Hematopoietic multipotent progenitor cell (in vitro differentiated cells): ENCODE measurements around the gene CD58. TPM values are rescaled to one million over a fixed set of nuclear protein-coding genes. Genes with fewer than 3 reads are reported as not detected.
"Not testable (repeated sequence)": the region's sequence is repeated elsewhere in the genome, so short reads cannot be mapped to it uniquely, and the experiment has no call there.

Experiments used
- DNase-seq, 3 donors: peaks; one replicate each; pipeline ENCODE4 v3.0.0-alpha.2; 2011 to 2015; ENCODE audit warnings: low read depth in 2 of 3, low spot score in 2 of 3
- total RNA-seq: library from RNA; depleted of rRNA; stranded (reverse); fragments of >200 nt; gene quantifications from one replicate; pipeline ENCODE4 v1.2.3, GENCODE V29; 2012

CD58 gene
- total RNA-seq, 1 donor, result 26.9 TPM

DNA sequence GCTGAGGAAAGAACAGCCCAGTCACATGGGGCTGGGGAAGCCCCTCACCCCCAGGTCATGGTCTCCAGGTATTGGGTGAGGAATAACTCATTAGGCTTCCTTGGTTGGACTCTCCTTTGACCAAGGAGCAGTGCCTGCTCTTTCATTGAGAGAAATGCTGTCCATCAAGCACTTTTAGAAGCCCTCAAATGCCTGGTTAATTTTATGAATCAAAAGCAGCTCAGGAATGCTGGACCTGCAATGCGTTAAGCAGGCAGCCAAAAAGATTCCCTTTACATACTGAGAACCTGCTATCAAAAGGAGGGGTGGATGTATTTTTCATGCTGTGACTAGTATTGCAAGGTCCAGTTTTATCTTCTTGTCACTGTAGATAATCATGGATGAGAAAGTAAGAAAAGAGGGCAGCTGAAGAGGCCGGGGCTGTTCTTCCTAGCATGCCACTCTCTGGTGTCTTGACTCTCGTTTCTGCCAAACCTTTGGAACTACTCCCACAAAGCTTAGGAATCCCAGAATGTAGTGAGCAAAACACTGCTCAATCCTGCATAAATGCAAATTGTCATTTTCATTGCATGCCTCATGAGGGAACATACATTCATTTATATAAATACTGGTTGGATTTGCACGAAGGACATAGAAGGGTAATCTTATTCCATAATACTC is 2.1 kb upstream of the CD58 start:
- DNase-seq, result no peak

- DNase-seq, result no peak
Observed at GRCh38 chr1:116572099-116572498, 1.3 kb upstream of the CD58 start.

DNA sequence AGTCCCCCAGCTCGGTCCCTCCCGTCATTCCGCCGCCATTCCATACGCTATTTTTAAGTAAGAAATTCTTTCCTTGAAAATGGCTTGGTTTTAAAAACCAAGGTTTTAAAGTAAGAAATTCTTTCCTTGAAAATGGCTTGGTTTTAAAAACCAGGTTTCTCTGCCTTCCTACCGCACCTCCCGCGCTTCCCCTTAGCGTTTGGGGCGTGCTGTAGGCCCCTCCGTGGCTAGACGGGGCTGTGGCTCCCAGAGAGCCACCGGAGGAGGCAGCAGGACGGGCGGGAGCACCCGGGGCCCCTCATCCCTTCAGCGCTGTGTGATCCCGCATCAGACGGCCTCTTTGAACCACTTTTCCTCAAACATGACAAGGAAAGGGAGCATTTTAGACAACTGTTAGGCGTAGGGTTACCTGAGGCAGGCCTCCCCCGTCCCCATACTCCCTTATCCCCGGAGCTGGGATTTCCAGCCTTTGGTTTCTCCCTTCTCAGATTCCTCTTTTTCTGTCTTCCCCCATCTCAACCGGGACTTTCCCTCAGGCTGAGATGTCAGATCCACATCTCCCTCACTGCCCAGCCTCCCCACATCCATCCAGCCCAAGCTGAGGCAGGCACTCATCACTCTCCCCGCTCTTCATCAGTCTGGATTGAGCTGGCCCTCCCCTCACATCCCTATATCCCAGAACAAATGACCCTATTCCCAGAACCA is 541 bp upstream of the CD58 start:
- DNase-seq, result no peak

DNA sequence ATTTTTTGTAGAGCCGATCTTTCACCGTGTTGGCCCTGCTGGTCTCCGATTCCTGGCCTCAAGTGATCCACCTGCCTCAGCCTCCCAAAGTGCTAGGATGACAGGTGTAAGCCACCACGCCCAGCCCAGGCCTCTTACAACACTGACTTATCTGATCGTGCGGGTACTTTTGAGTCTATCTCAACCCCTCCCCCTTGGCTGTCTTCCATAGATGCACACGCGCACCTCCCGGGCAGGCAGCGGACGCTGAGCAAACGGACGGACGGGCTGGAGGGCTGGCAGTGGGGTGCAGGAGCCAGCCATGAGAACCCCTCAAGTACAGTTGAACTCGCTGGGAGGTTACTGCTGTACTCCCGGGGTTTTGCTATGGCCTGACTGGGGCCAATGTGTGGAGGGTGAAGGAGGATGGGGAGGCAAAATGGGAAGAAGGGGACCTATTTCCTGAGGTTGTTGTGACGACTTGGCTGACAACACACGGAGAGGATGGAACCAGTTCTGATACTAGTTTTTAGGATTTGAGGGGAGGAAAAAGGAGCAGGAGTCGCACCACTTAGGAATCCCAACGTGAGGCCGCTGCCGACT is 959 bp downstream of the CD58 start:
- DNase-seq, result peak in 2 of 3 donors; percentile 54 to 64

- no peak for DNase-seq
Observed at GRCh38 chr1:116569381-116569670, 1.5 kb downstream of the CD58 start.

- no peak for DNase-seq
Observed at GRCh38 chr1:116568662-116569380, 2.0 kb downstream of the CD58 start.

GRCh38 chr1:116567790-116568661 is 2.8 kb downstream of the CD58 start:
- no peak for DNase-seq

DNA sequence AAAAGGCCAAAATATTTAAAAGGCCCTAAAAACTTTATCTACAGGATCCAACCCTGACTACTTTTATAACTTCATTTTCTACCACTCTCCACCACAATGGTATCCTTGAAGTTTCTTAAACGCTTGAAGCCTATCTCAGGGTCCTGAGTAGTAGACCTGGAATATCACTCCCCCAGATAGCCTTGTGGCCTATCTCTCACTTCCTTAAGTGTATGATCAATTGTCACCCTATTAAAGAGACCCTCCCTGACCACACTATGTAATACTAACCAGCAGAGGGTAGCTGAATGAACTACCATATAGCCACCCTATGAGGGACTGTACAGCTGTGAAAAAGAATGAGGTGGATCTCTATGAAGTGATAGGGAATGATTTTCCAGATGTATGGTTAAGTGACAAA is 5.6 kb downstream of the CD58 start:
- no peak for DNase-seq

DNA sequence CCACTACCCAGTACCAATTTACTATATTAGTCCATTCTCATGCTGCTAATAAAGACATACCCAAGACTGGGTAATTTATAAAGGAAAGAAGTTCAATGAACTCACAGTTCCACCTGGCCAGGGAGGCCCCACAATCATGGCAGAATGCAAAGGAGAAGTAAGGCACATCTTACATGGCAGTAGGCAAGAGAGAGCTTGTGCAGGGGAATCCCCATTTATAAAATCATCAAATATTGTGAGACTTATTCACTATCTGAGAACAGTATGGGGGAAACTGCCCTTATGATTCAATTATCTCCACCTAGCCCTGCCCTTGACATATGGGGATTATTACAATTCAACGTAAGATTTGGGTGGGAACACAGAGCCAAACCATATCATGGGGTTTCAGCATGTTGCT is 6.4 kb downstream of the CD58 start:
- DNase-seq, result no peak

- not testable (repeated sequence) for DNase-seq
Observed at GRCh38 chr1:116562465-116562864, 8.4 kb downstream of the CD58 start.

GRCh38 chr1:116561563-116561962 is 9.3 kb downstream of the CD58 start:
- DNase-seq, result no peak

- DNase-seq, result peak in 2 of 3 donors; percentile 37 to 79
Observed at GRCh38 chr1:116560704-116561490, 9.9 kb downstream of the CD58 start.

GRCh38 chr1:116559304-116559761 is 11.5 kb downstream of the CD58 start:
- no peak for DNase-seq

- DNase-seq, result no peak
Observed at GRCh38 chr1:116558571-116558970, 12.3 kb downstream of the CD58 start.

GRCh38 chr1:116558140-116558549 is 12.7 kb downstream of the CD58 start:
- DNase-seq, result no peak

DNA sequence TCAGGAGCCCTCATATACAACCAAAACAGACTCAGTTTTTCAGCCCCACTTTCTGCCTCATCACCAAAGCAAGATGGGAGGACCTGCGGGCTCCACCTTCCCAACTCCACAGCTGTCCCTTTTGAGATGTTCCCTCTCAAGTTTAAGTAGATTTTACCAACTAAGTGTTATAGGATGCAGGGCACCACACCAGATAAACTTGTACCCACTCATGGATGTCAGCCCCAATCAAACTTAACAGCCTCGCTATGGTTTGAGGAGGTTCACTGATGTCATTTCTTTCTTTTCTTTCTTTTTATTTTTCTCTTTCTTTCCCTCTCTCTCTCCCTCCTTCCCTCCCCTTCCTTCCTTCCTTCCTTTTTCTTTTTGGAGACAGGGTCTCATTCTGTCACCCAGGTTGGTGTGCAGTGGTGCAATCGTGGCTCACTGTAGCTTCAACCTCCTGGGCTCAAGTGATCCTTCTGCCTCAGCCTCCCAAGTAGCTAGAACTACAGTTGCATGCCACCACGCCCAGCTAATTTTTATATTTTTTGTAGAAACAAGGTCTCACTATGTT is 13.4 kb downstream of the CD58 start:
- DNase-seq, result no peak

GRCh38 chr1:116556289-116557006 is 14.4 kb downstream of the CD58 start:
- no peak for DNase-seq

GRCh38 chr1:116554924-116555323 is 15.9 kb downstream of the CD58 start:
- DNase-seq, result no peak
